KMS-11 (cell line): Measurements from ENCODE around the gene RAPH1.

Experiments
- H2AFZ ChIP-seq: fragments of 200-600 bp; sonication (generic); 2 replicates; pipeline ENCODE4 v1.6.1; 2016; ENCODE audit warnings: antibody characterized with exemption, mixed run types, low read depth
- H3K27ac ChIP-seq: fragments of 200-600 bp; sonication (generic); 2 replicates; pipeline ENCODE4 v1.6.1; 2016; ENCODE audit warnings: mild to moderate bottlenecking, mixed run types
- H3K27me3 ChIP-seq: fragments of 200-600 bp; sonication (generic); 2 replicates; pipeline ENCODE4 v1.6.1; 2017; ENCODE audit warnings: mild to moderate bottlenecking, low read depth, mixed run types, moderate library complexity; ENCODE audit not compliant: insufficient read depth
- H3K36me3 ChIP-seq: fragments of 200-600 bp; sonication (generic); 2 replicates; pipeline ENCODE4 v1.6.1; 2017; ENCODE audit warnings: mild to moderate bottlenecking, mixed run types; ENCODE audit not compliant: insufficient read depth
- H3K4me1 ChIP-seq: fragments of 200-600 bp; sonication (generic); 2 replicates; pipeline ENCODE4 v1.6.1; 2016; ENCODE audit warnings: mild to moderate bottlenecking, low read depth, mixed run types; ENCODE audit not compliant: poor library complexity, severe bottlenecking
- H3K4me2 ChIP-seq: fragments of 200-600 bp; sonication (generic); 2 replicates; pipeline ENCODE4 v1.7.0; 2016; ENCODE audit warnings: mild to moderate bottlenecking, mixed run types
- H3K4me3 ChIP-seq: fragments of 200-600 bp; sonication (generic); IDR thresholded peaks from 2 replicates; pipeline ENCODE4 v1.6.1; 2017; ENCODE audit warnings: low read depth, low read length, mixed read lengths; ENCODE audit not compliant: insufficient read depth
- H3K79me2 ChIP-seq: fragments of 200-600 bp; sonication (generic); 2 replicates; pipeline ENCODE4 v1.6.1; 2016; ENCODE audit warnings: low read depth, mixed run types; ENCODE audit not compliant: insufficient read depth
- H3K9ac ChIP-seq: fragments of 200-600 bp; sonication (generic); 2 replicates; pipeline ENCODE4 v1.6.1; 2016; ENCODE audit warnings: mild to moderate bottlenecking, mixed run types
- H4K20me1 ChIP-seq: fragments of 200-600 bp; sonication (generic); 2 replicates; pipeline ENCODE4 v1.6.1; 2016; ENCODE audit warnings: mild to moderate bottlenecking, mixed run types; ENCODE audit not compliant: insufficient read depth
- CTCF ChIP-seq: fragments of 200-600 bp; sonication (generic); conservative IDR thresholded peaks from 2 replicates; pipeline ENCODE4 v1.6.1; 2017; ENCODE audit warnings: low read depth, mild to moderate bottlenecking, antibody characterized with exemption, low read length, moderate library complexity, mixed read lengths

Gene RAPH1

GRCh38 chr2:203553784-203554183 lies 18.7 kb upstream of the RAPH1 start:
- no peak overlapping the region for H3K9ac ChIP-seq
- TF ChIP-seq CTCF = no peak
- no peak overlapping the region for H2AFZ ChIP-seq
- H3K4me2 ChIP-seq = no peak overlapping the region
- no peak overlapping the region for H3K27ac ChIP-seq
- H3K4me1 ChIP-seq = no peaks in the 10 kb centered on the region
- no peak overlapping the region for H3K4me3 ChIP-seq
- no peaks in the 10 kb centered on the region for H4K20me1 ChIP-seq
- H3K27me3 ChIP-seq = no peaks in the 10 kb centered on the region
- H3K79me2 ChIP-seq = no peaks in the 10 kb centered on the region
- H3K36me3 ChIP-seq = no peaks in the 10 kb centered on the region

GRCh38 chr2:203551778-203552177 lies 16.7 kb upstream of the RAPH1 start:
- Histone ChIP-seq H3K36me3 (no peaks in the 10 kb centered on the region), H2AFZ (no peak overlapping the region), H3K79me2 (no peaks in the 10 kb centered on the region), H3K9ac (no peak overlapping the region), H4K20me1 (no peaks in the 10 kb centered on the region), H3K4me2 (no peak overlapping the region), H3K4me3 (no peak overlapping the region), H3K4me1 (no peaks in the 10 kb centered on the region), H3K27me3 (no peaks in the 10 kb centered on the region), H3K27ac (no peak overlapping the region)
- no peak for TF ChIP-seq CTCF

- Histone ChIP-seq H3K79me2 (no peaks in the 10 kb centered on the region), H3K9ac (no peak overlapping the region), H3K36me3 (no peaks in the 10 kb centered on the region), H3K4me1 (no peaks in the 10 kb centered on the region), H3K4me3 (no peak overlapping the region), H3K27me3 (no peaks in the 10 kb centered on the region), H3K27ac (no peak overlapping the region), H3K4me2 (no peak overlapping the region), H2AFZ (no peak overlapping the region), H4K20me1 (no peaks in the 10 kb centered on the region)
- TF ChIP-seq CTCF = no peak
These were observed 15.2 kb upstream of the RAPH1 start for GRCh38 chr2:203550266-203550665.

- Histone ChIP-seq H3K9ac (no peak overlapping the region), H2AFZ (no peak overlapping the region), H3K27ac (no peak overlapping the region), H3K79me2 (no peaks in the 10 kb centered on the region), H3K4me1 (no peaks in the 10 kb centered on the region), H3K36me3 (no peaks in the 10 kb centered on the region), H4K20me1 (no peaks in the 10 kb centered on the region), H3K4me2 (no peak overlapping the region), H3K4me3 (no peak overlapping the region), H3K27me3 (no peaks in the 10 kb centered on the region)
- no peak for TF ChIP-seq CTCF
These were observed 14.3 kb upstream of the RAPH1 start for GRCh38 chr2:203549406-203549805.

GRCh38 chr2:203548887-203549286 lies 13.8 kb upstream of the RAPH1 start:
- no peak overlapping the region for H3K9ac ChIP-seq
- no peaks in the 10 kb centered on the region for H3K4me1 ChIP-seq
- H2AFZ ChIP-seq = no peak overlapping the region
- H3K4me3 ChIP-seq = no peak overlapping the region
- TF ChIP-seq CTCF = no peak
- H3K27ac ChIP-seq = no peak overlapping the region
- no peaks in the 10 kb centered on the region for H3K79me2 ChIP-seq
- H4K20me1 ChIP-seq = no peaks in the 10 kb centered on the region
- H3K36me3 ChIP-seq = no peaks in the 10 kb centered on the region
- no peak overlapping the region for H3K4me2 ChIP-seq
- no peaks in the 10 kb centered on the region for H3K27me3 ChIP-seq
